Measurements from ENCODE around the gene SCFD2. TPM values are rescaled to one million over a fixed set of nuclear protein-coding genes. Genes with fewer than 3 reads are reported as not detected.

The SCFD2 gene
- total and polyA plus RNA-seq, 7 donors: 5.8 to 13.3 (median 11.2) TPM

DNA sequence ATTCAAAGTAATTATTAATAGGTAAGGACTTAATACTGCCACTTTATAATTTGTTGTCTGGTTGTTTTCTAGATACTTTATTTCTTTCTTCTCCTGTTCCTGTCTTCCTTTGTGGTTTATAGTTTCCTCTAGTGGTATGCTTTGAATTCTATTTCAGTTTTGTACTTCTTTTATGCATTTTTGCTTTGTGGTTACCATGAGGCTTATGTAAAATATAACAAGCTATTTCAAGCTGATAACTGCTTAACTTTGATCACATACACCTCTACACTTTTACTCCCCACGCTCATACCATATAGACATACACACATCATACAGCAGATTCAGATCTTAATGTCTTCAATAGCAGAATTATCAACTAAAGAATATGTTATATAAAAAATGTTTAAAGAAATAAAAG is 192.3 kb downstream of the SCFD2 start:
- H3K27ac ChIP-seq: no peak overlapping the region
- DNase-seq (no peak), ATAC-seq (no peak)
- no peaks in the 10 kb centered on the region for H3K9me3 ChIP-seq
- 91 to 99% (median 95%) methylated on average over 1 of the region's 1 CpG for WGBS, 3 donors
- TF ChIP-seq, protein P1, sequence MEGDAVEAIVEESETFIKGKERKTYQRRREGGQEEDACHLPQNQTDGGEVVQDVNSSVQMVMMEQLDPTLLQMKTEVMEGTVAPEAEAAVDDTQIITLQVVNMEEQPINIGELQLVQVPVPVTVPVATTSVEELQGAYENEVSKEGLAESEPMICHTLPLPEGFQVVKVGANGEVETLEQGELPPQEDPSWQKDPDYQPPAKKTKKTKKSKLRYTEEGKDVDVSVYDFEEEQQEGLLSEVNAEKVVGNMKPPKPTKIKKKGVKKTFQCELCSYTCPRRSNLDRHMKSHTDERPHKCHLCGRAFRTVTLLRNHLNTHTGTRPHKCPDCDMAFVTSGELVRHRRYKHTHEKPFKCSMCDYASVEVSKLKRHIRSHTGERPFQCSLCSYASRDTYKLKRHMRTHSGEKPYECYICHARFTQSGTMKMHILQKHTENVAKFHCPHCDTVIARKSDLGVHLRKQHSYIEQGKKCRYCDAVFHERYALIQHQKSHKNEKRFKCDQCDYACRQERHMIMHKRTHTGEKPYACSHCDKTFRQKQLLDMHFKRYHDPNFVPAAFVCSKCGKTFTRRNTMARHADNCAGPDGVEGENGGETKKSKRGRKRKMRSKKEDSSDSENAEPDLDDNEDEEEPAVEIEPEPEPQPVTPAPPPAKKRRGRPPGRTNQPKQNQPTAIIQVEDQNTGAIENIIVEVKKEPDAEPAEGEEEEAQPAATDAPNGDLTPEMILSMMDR (IDR thresholded peaks at IDR 0.05): no peak
- no peaks in the 10 kb centered on the region for H3K4me1 ChIP-seq
- no peaks in the 10 kb centered on the region for H3K27me3 ChIP-seq (ENCODE audit: insufficient read depth in 3 of 3, low read length in 2 of 3)
- H3K4me3 ChIP-seq: no peak overlapping the region
- H3K36me3 ChIP-seq (ENCODE audit: insufficient read depth in 1 of 2, low read depth in 1 of 2): no peaks in the 10 kb centered on the region
- intact Hi-C loops (cut with DNase I): no loop called here

DNA sequence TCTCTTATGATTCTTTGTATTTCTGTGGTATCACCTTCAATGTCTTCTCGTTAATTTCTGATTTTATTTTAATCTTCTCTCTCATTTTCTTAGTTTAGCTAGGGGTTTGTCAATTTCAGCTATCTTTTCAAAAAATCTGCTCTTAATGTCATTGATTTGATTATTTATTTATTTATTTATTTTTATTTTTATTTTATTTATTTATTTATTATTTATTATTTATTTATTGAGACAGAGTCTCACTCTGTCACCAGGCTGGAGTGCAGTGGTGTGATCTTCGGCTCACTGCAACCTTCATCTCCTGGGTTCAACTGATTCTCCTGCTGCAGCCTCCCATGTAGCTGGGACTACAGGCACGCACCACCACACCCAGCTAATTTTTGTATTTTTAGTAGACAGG is 194.1 kb downstream of the SCFD2 start:
- H3K9me3 ChIP-seq: no peaks in the 10 kb centered on the region
- intact Hi-C loops (cut with DNase I): no loop called here
- 96 to 99% (median 98%) methylated on average over 3 of the region's 3 CpGs for WGBS, 3 donors
- TF ChIP-seq, protein P1 (IDR thresholded peaks at IDR 0.05): no peak
- no peaks in the 10 kb centered on the region for H3K36me3 ChIP-seq (ENCODE audit: insufficient read depth in 1 of 2, low read depth in 1 of 2)
- H3K4me1 ChIP-seq: no peaks in the 10 kb centered on the region
- H3K27me3 ChIP-seq (ENCODE audit: insufficient read depth in 3 of 3, low read length in 2 of 3): no peaks in the 10 kb centered on the region
- H3K4me3 ChIP-seq: no peak overlapping the region
- DNase-seq: no peak
- H3K27ac ChIP-seq: no peak overlapping the region
- ATAC-seq: no peak

DNA sequence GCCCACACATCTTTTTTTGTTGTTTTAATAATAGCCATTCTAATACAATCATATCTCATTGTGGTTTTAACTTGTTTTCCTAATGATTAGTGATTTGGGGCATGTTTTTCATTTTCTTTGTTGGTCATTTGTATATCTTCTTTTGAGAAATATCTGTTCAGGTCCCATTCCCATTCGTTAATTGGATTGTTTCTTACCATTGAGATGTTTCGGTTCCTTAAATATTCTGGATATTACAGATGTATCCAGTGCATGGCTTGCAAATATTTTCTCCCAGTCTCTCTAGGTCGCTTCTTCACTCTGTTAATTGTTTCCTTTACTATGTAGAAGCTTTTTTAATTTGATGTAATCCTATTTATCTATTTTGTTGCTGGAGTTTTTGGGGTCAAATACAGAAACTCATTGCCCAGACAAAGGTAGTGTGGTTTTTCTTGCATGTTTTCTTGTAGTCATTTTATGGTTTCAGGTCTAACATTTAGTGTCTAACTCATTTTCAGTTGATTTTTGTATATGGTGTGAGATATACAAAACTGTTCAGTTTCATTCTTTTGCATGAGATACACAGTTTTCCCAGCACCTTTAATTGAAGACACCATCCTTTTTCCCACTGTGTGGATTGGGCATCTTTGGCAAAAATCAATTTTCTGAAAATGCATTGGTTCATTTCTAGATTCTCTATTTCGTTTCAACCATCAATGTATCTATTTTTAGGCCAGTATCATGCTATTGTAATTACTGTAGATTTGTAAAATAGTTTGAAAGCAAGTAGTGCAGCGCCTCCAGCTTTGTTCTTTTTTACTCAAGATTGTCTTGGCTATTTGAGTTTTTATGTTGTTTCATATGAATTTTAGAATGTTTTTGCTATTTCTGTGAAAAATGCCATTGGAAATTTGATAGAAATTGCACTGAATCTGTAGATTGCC is 195.9 kb downstream of the SCFD2 start:
- Histone ChIP-seq H3K27ac (no peak overlapping the region), H3K4me1 (no peaks in the 10 kb centered on the region), H3K4me3 (no peak overlapping the region), H3K9me3 (no peaks in the 10 kb centered on the region), H3K27me3 (ENCODE audit: insufficient read depth in 3 of 3, low read length in 2 of 3) (no peaks in the 10 kb centered on the region), H3K36me3 (ENCODE audit: insufficient read depth in 1 of 2, low read depth in 1 of 2) (no peaks in the 10 kb centered on the region)
- ATAC-seq: no peak
- TF ChIP-seq, protein P1 (IDR thresholded peaks at IDR 0.05): no peak
- no peak for DNase-seq
- intact Hi-C loops (cut with DNase I): no loop called here
- WGBS, 3 donors: 88 to 93% (median 89%) methylated on average over 5 of the region's 5 CpGs

DNA sequence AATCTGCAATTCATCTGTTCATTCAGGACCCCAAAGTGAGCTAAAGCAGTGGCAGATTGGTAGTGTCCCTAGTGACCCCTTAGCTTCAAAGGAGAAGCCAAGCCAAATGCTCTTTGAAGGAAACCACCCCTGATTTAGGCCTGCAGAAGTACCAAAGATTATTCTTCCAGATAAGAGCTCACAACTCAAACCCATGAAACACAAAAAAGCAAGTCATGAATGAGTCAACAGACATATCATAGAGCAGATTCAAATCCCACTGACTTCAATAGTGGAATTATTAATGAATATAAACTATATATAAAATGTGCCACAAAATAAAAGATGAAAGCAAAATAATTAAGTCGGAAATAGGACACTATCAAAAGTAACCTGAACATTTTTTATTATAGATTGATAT is 197.6 kb downstream of the SCFD2 start:
- H3K9me3 ChIP-seq: no peaks in the 10 kb centered on the region
- ATAC-seq (no peak), DNase-seq (no peak)
- no peaks in the 10 kb centered on the region for H3K27me3 ChIP-seq (ENCODE audit: insufficient read depth in 3 of 3, low read length in 2 of 3)
- no peak overlapping the region for H3K4me3 ChIP-seq
- H3K4me1 ChIP-seq: no peaks in the 10 kb centered on the region
- intact Hi-C loops (cut with DNase I): no loop called here
- no peak overlapping the region for H3K27ac ChIP-seq
- no peaks in the 10 kb centered on the region for H3K36me3 ChIP-seq (ENCODE audit: insufficient read depth in 1 of 2, low read depth in 1 of 2)
- WGBS, 3 donors: 94 to 100% (median 95%) methylated on average over 1 of the region's 1 CpG
- TF ChIP-seq, protein P1 (IDR thresholded peaks at IDR 0.05): no peak
